MV-4-11 (cell line): ENCODE results near the gene CUX1.
A peak's percentile ranks its signal among the peaks of the same experiment; 100 is the strongest.

ENCODE experiments used
- DNase-seq: peaks from one replicate; lab custom pipeline; 2025; lab: John Stamatoyannopoulos, UW

CUX1 gene

GRCh38 chr7:101984133-101984879 is 166.9 kb downstream of the CUX1 start:
- no peak for DNase-seq

GRCh38 chr7:101985057-101985902 is 167.9 kb downstream of the CUX1 start:
- DNase-seq = no peak

GRCh38 chr7:101985903-101986734 is 168.7 kb downstream of the CUX1 start:
- DNase-seq = no peak

GRCh38 chr7:101987494-101987893 is 170.1 kb downstream of the CUX1 start:
- DNase-seq = no peak

GRCh38 chr7:101988060-101988459 is 170.6 kb downstream of the CUX1 start:
- DNase-seq = peak; percentile 45

- DNase-seq = no peak
These were observed 171.1 kb downstream of the CUX1 start for GRCh38 chr7:101988513-101988912.

GRCh38 chr7:101989101-101989500 is 171.7 kb downstream of the CUX1 start:
- DNase-seq = no peak

- peak; percentile 94 for DNase-seq
These were observed 173.5 kb downstream of the CUX1 start for GRCh38 chr7:101990811-101991418.

- DNase-seq = no peak
These were observed 174.4 kb downstream of the CUX1 start for GRCh38 chr7:101991860-101992259.

GRCh38 chr7:101993311-101993710 is 175.9 kb downstream of the CUX1 start:
- no peak for DNase-seq

- DNase-seq = no peak
These were observed 177.7 kb downstream of the CUX1 start for GRCh38 chr7:101995121-101995520.

GRCh38 chr7:101996131-101996691 is 178.8 kb downstream of the CUX1 start:
- no peak for DNase-seq

GRCh38 chr7:101996876-101997275 is 179.4 kb downstream of the CUX1 start:
- DNase-seq = no peak

GRCh38 chr7:101998029-101998905 is 180.8 kb downstream of the CUX1 start:
- no peak for DNase-seq

- no peak for DNase-seq
These were observed 181.4 kb downstream of the CUX1 start for GRCh38 chr7:101998906-101999240.

GRCh38 chr7:101999393-101999792 is 182.0 kb downstream of the CUX1 start:
- DNase-seq = no peak

- no peak for DNase-seq
These were observed 182.7 kb downstream of the CUX1 start for GRCh38 chr7:102000123-102000522.

- DNase-seq = no peak
These were observed 186.8 kb downstream of the CUX1 start for GRCh38 chr7:102004229-102004628.

GRCh38 chr7:102004848-102005247 is 187.4 kb downstream of the CUX1 start:
- DNase-seq = no peak

GRCh38 chr7:102005933-102006480 is 188.6 kb downstream of the CUX1 start:
- DNase-seq = no peak
